ENCODE data around the gene CRIP1.

The CRIP1 gene

DNA sequence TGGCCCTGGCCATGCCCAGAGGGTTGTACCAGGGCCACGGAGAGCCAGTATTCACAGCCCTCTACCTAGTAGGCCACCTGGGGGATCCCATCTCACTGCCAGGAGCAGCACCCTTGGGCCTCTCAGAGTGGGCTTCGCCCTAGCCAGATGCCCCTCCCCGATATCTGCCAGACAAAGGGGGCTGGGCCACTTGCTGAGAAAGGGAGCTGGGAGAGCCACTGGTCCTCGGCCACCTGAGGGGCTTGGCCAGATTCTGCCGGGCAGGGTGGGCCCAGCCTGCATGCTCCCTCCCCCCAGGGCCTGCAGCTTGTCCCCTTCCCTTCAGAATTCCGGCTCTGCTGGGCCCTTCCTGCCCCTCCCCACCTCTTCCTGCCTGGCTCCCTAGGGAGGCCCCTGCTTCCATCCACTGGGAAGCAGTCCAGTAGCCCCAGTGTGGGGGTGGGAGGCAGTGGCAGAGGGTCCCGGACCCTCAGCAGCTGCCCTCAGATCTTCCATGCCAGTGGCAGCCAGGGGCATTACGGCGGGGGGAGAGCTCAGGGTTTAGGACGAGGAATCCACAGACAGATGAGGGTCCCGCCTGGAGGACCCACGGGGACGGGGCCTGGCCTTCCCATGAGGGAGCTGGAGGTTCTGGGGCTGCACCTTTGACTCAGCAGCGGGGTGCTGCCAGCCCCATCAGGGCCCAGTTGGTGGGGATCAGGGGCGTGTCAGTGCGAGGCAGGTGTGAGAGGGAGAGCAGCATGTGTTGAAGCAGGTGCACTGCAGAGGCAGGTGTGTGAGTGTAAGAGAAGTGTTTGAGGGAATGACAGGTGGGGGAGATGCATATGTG, 9.6 kb upstream of the CRIP1 start:
- Histone ChIP-seq H2AFZ (ENCODE audit: low read depth, low read length) (no peak overlapping the region), H3K4me1 (ENCODE audit: insufficient read depth, low read length) (peaks cover 56% of the 10 kb centered on the region), H3K36me3 (ENCODE audit: insufficient read depth, low read length) (peaks cover 9% of the 10 kb centered on the region), H3K27me3 (ENCODE audit: insufficient read depth, low read length) (no peaks in the 10 kb centered on the region), H3K9me3 (ENCODE audit: low read length) (no peaks in the 10 kb centered on the region), H3K4me3 (ENCODE audit: low read length) (peak overlapping the region; percentile 63)

DNA sequence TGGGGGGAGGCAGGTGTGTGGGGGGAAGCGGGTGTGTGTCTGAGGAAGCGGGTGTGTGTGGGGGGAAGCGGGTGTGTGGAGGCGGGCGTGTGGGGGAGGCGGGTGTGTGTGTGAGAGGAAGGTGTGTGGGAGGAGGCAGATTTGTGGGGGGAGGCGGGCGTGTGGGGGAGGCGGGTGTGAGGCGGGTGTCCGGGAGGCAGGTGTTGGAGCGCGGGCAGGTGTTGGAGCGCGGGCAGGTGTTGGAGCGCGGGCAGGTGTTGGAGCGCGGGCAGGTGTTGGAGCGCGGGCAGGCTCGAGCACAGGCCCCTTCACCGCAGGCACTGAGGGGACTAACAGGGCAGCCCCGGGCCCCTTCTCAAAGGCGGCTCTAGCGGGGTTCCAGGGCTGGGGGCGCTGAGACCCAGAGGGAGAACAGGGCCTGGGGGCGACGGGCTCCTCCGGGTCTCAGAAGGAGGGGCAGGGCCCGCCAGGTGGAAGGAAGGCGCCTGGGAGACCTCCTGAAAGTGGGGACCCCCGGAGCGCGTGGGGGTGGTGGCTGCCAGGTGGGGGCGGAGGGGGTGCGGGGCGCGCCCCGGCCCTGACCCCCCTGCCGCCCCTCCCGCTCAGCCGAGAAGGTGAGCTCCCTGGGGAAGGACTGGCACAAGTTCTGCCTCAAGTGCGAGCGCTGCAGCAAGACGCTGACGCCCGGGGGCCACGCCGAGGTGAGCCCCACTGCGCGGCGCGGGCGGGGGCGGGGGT, 8.9 kb upstream of the CRIP1 start:
- no peaks in the 10 kb centered on the region for H3K27me3 ChIP-seq (ENCODE audit: insufficient read depth, low read length)
- no peak overlapping the region for H3K4me3 ChIP-seq (ENCODE audit: low read length)
- no peak overlapping the region for H2AFZ ChIP-seq (ENCODE audit: low read depth, low read length)
- no peaks in the 10 kb centered on the region for H3K9me3 ChIP-seq (ENCODE audit: low read length)
- peaks cover 9% of the 10 kb centered on the region for H3K36me3 ChIP-seq (ENCODE audit: insufficient read depth, low read length)
- peaks cover 56% of the 10 kb centered on the region for H3K4me1 ChIP-seq (ENCODE audit: insufficient read depth, low read length)

DNA sequence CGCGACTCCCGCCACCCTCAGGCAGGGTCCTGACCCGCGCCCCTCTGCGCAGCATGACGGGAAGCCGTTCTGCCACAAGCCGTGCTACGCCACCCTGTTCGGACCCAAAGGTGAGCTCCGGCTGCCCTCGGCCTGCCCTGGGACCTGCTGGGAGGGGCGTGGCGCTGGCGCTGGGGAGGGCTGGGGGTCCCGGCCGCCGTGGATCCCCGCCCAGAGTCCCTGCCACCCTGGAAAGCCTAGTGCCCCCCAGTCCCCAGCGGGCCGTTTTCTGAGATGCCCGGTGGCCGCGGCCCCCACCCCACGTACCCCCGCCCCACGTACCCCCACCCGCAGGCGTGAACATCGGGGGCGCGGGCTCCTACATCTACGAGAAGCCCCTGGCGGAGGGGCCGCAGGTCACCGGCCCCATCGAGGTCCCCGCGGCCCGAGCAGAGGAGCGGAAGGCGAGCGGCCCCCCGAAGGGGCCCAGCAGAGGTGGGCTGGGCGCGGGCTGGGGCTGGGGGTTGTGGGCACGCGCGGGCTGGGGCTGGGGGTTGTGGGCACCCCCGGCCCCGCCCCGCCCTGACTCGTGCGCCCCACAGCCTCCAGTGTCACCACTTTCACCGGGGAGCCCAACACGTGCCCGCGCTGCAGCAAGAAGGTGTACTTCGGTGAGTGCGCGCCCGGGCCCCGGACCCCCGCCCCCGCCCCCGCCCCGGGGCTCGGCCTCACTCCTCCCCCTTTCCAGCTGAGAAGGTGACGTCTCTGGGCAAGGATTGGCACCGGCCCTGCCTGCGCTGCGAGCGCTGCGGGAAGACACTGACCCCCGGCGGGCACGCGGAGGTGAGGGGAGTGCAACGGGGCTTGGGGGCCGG, 8.1 kb upstream of the CRIP1 start:
- H3K36me3 ChIP-seq (ENCODE audit: insufficient read depth, low read length), result peaks cover 9% of the 10 kb centered on the region
- no peaks in the 10 kb centered on the region for H3K27me3 ChIP-seq (ENCODE audit: insufficient read depth, low read length)
- peaks cover 56% of the 10 kb centered on the region for H3K4me1 ChIP-seq (ENCODE audit: insufficient read depth, low read length)
- no peaks in the 10 kb centered on the region for H3K9me3 ChIP-seq (ENCODE audit: low read length)
- no peak overlapping the region for H2AFZ ChIP-seq (ENCODE audit: low read depth, low read length)
- no peak overlapping the region for H3K4me3 ChIP-seq (ENCODE audit: low read length)

DNA sequence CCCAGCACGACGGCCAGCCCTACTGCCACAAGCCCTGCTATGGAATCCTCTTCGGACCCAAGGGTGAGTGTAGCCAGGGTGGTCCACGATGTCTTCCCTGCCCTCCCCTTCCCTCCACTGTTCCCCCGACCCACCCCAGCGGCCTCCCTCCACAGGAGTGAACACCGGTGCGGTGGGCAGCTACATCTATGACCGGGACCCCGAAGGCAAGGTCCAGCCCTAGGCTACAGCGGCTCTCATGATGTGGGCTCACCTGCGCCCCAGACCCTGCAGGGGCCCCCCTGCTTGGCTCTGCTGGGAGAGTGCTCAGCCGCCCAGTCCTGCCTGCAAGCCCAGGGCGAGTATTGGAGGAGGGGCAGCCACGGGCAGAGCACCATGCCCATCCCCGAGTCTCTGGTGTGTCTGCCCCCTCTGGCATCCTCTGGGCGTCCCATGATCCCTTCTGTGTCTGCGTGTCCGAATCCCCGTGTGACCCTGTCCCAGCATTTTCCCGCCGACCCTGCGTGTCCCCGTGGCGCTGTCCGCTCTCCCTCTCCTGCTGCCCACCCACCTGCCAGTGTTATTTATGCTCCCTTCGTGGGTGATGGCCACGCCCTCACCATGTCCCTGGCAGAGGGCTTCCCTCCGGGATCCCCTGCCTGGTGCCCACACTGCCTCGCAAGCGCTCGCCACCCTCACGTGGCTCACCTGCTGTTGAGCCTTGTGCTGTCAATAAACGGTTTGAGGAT, 7.1 kb upstream of the CRIP1 start:
- H3K9me3 ChIP-seq (ENCODE audit: low read length), result no peaks in the 10 kb centered on the region
- H3K36me3 ChIP-seq (ENCODE audit: insufficient read depth, low read length), result peaks cover 9% of the 10 kb centered on the region
- no peak overlapping the region for H3K4me3 ChIP-seq (ENCODE audit: low read length)
- H3K4me1 ChIP-seq (ENCODE audit: insufficient read depth, low read length), result peaks cover 62% of the 10 kb centered on the region
- H2AFZ ChIP-seq (ENCODE audit: low read depth, low read length), result no peak overlapping the region
- no peaks in the 10 kb centered on the region for H3K27me3 ChIP-seq (ENCODE audit: insufficient read depth, low read length)

DNA sequence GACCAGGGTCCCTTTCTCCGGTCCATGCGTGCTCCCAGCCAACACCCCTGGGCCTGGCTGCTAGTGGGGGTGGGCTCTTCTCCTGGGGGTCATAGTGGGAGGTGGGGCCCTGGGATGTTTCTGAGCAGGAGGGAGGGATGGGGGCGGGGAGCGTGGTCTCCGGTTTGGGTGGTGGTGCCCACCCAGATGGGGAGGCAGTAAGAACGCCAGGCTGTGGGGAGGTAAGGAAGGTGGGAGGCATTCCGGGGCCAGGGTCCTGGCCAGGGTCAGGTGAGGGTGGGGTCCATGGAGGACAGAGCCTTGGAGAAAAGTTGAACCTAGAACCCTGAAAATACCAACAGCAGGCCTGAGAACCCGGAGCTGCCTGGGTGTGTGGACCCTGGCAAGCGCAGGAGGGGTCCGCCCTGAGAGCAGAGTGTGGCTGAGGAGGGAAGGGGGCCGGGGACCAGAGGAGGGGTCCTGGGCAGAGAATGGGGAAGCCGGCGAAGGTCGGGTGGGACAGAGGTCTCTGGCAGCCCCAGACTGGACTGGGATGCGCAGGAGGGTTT, 6.4 kb upstream of the CRIP1 start:
- Histone ChIP-seq H3K4me3 (ENCODE audit: low read length) (no peak overlapping the region), H2AFZ (ENCODE audit: low read depth, low read length) (no peak overlapping the region), H3K4me1 (ENCODE audit: insufficient read depth, low read length) (peaks cover 69% of the 10 kb centered on the region), H3K9me3 (ENCODE audit: low read length) (no peaks in the 10 kb centered on the region), H3K27me3 (ENCODE audit: insufficient read depth, low read length) (no peaks in the 10 kb centered on the region), H3K36me3 (ENCODE audit: insufficient read depth, low read length) (peaks cover 9% of the 10 kb centered on the region)

DNA sequence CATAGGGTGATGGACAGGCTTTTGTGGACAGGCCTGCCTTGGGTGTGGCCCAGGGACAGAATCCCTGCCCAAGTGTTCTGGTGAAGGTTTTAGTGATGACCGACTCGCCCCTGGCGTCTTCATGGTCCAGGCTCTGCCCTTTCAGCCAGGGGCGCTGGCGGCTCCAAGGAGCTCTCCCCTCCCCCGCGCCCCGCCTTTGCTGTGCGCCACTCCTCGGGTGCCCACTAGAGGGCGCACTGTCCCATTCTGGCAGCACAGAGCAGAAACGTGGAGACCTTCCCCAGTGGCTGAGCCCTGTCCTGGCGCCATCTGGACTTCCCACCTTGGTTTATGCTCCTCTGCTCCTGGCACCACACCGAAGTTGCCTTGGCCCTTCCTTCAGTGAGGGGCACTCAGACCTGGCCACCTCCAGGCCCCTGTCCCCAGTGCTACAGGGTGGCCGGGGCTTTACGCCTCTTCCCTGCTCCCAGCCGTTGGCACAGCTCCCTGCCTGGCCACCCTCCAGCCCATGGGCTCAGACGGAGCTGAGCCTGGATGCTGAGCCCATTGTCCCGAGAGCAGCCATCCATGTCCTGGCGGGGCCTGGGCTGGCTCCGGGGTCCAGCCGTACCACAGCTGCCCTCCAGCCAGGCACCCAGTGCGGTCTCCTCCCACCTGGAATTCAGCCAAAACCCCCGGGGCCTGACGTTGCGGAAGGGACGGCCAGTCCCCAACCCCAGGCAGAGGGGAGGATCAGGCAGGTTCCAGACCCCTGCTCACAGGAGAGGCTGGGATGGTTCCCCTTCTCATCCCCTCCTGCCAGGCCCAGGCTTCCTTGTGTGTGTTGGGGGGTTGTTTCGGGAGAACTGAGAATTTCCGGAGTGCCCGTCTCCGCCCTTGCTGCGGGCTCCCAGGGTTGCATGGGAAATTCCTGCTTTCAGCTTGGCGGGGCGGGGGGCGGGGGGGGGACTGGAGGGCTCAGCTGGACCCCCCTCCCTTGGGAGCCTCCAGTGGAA, 5.6 kb upstream of the CRIP1 start:
- H2AFZ ChIP-seq (ENCODE audit: low read depth, low read length), result no peak overlapping the region
- H3K36me3 ChIP-seq (ENCODE audit: insufficient read depth, low read length), result peaks cover 9% of the 10 kb centered on the region
- peaks cover 68% of the 10 kb centered on the region for H3K4me1 ChIP-seq (ENCODE audit: insufficient read depth, low read length)
- H3K9me3 ChIP-seq (ENCODE audit: low read length), result no peaks in the 10 kb centered on the region
- H3K4me3 ChIP-seq (ENCODE audit: low read length), result no peak overlapping the region
- H3K27me3 ChIP-seq (ENCODE audit: insufficient read depth, low read length), result no peaks in the 10 kb centered on the region

DNA sequence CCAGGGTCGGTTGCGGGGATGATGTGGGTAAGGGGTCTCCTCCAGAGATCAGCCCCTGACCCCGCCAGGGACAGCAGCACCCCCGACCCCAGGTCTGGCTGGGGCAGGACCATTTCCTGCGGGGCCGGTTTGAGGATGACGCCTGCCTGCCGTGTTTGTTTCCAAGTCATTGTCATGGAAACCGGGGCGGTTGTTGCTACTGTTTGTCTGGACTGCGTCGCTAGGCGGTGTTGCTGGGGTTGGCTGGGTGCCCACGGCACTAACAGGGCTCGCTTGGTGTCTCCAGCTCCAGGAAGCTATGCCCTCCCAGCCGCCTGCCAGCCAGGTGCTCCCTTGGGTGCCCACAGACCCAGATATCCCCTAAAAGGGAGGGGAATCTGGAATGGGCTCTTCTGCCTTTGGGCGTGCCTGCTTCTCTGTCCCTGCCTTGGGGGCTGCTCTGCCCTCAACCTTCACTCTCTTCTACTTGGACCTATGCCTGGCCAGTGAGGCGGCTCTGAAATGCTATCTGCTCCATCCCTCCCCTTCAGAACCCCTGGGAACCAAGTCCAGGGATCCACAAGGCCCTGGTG, 4.7 kb upstream of the CRIP1 start:
- Histone ChIP-seq H3K9me3 (ENCODE audit: low read length) (no peaks in the 10 kb centered on the region), H3K36me3 (ENCODE audit: insufficient read depth, low read length) (peaks cover 9% of the 10 kb centered on the region), H3K4me1 (ENCODE audit: insufficient read depth, low read length) (peaks cover 62% of the 10 kb centered on the region), H3K4me3 (ENCODE audit: low read length) (no peak overlapping the region), H3K27me3 (ENCODE audit: insufficient read depth, low read length) (no peaks in the 10 kb centered on the region), H2AFZ (ENCODE audit: low read depth, low read length) (no peak overlapping the region)

DNA sequence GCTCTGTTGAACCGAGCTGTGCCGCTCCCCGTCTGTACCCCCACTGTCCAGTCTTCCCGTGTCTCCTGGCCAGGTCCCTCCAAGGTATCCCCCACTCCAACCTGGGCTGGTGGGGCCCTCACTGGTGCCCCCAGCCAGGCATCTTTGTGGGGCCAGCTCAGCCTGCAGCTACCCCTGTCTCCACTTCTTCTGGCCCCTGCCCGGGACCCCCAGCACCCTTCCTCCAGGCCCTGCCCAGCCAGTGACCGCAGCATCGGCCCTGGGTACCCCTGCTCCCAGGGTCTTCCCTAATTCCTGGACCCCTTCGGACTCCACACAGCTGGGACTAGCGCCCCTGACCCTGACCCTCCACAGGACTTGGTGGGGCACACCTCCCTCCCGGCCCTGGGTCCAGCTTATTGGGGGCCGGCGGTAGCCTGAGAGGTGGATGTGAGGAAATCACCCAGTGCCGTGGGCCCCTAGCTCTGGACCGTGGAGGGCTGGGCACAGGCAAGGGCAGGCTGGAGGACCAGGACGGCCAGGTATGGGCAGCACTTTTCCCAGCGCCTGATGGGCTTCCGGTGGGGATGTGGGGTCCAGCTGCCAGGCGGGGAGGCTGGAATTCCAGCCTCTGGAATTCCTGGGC, 4.1 kb upstream of the CRIP1 start:
- Histone ChIP-seq H3K27me3 (ENCODE audit: insufficient read depth, low read length) (no peaks in the 10 kb centered on the region), H3K9me3 (ENCODE audit: low read length) (no peaks in the 10 kb centered on the region), H3K36me3 (ENCODE audit: insufficient read depth, low read length) (peaks cover 9% of the 10 kb centered on the region), H3K4me1 (ENCODE audit: insufficient read depth, low read length) (peaks cover 57% of the 10 kb centered on the region), H3K4me3 (ENCODE audit: low read length) (no peak overlapping the region), H2AFZ (ENCODE audit: low read depth, low read length) (no peak overlapping the region)

DNA sequence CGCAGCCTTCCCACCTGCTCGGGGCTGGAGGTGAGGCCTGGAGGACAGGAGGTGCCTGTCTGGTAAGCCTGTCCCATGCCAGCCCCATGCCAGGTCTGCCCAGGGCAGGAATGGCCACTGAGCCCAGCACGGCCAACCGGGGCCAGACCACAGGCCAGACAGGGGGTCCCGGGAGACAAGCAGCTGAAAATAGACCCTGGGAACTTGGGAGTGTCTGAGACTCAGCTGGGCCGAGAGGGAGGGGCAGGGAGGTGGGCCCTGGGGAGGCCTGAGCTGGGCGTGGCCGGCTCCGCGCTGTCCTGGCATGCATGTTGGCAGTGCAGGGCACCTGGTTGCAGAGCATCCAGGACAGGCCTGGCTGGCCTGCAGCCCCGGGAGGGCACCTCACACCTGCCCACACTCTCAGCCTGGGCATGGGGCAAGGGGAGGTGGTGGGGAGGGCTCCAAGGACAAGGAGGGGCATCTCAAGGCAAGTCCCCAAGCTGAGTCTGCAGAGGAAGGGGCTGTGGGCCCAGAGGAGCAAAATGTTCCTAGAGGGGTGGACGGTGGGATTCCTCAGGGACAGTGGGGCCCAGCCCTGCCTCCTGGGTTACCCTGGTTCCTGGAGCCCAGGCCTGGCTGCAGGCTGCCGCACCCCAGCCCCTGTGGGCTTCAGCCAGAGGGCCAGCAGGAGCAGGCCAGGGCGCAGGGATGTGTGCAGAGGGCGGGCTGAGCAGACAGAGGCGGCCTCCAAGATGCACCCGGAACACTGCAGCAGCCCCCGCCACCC, 3.2 kb upstream of the CRIP1 start:
- no peaks in the 10 kb centered on the region for H3K27me3 ChIP-seq (ENCODE audit: insufficient read depth, low read length)
- H3K4me1 ChIP-seq (ENCODE audit: insufficient read depth, low read length), result peaks cover 64% of the 10 kb centered on the region
- H3K4me3 ChIP-seq (ENCODE audit: low read length), result no peak overlapping the region
- H3K36me3 ChIP-seq (ENCODE audit: insufficient read depth, low read length), result peaks cover 9% of the 10 kb centered on the region
- no peaks in the 10 kb centered on the region for H3K9me3 ChIP-seq (ENCODE audit: low read length)
- no peak overlapping the region for H2AFZ ChIP-seq (ENCODE audit: low read depth, low read length)

DNA sequence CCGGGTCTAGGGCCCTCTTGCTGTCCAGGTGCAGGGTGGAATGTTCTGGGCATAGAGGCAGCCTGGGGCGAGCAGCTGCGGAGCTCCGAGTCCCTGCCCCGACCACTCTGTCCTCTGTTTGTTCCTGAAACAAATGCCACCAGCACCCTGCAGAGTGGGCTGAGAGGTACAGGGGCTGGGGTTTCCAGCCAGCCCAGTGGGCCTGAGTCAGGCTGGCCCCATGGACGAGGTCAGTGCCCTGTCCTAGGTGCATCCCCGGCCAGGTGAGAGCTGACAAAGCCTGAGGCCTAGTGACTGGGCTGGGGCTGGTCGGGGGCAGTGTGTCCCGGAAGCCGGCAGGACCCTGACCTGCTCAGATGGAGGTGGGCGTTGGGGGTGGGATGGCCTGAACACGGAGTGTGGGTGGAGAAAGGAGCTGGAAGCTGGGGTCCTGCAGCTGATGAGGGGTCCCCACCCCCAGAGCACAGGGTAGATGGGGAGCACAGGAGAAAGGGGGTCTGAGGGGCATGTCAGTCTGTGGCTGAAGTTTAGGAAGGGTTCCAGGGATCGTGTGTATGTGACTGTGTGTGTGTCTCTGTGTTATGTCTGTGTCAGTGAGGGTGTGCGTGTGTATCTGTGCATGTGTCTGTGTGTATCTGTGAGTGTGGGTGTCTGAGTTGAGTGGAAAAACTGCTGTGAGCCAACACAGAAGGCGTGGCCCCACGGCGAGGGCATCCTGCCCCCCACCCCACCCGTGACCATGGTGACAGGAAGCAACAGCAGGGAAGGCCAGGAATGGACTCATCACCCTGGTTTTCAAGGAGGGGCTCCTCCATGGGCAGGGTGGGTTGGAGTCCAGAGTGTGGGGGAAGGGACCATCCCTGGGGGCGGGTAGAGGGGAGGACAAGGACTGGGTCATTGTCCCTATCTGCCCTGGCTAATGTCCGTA, 2.4 kb upstream of the CRIP1 start:
- peaks cover 73% of the 10 kb centered on the region for H3K4me1 ChIP-seq (ENCODE audit: insufficient read depth, low read length)
- H3K36me3 ChIP-seq (ENCODE audit: insufficient read depth, low read length), result peaks cover 7% of the 10 kb centered on the region
- H2AFZ ChIP-seq (ENCODE audit: low read depth, low read length), result no peak overlapping the region
- no peaks in the 10 kb centered on the region for H3K27me3 ChIP-seq (ENCODE audit: insufficient read depth, low read length)
- no peak overlapping the region for H3K4me3 ChIP-seq (ENCODE audit: low read length)
- no peaks in the 10 kb centered on the region for H3K9me3 ChIP-seq (ENCODE audit: low read length)
